Measurements from ENCODE around the gene IGFBPL1.

DNA sequence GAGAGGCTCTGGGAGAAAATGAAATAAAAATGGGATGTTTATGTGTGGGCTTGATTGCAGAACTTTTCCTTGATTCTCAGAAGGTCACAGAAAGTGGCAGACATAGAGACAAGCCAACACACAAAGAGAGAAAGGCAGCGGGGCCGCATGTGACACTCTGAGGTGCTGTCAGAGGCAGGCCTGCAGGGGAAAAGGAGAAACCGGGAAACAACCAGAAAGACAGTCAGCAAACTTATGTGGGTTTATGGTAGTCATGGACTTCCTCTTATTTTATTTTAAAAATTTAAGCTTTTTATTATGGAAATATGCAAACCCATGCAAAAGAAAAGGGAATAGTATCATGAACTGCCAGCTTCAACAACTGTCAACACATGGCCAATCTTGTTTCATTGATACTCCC, 16.3 kb upstream of the IGFBPL1 start:
- TF ChIP-seq POLR2AphosphoS5 (IDR thresholded peaks at IDR 0.05; ENCODE audit: borderline replicate concordance, low read depth, low read length) (no peak), EZH2 (IDR thresholded peaks at IDR 0.05) (no peak)
